DLD1 (cell line): ENCODE measurements around the gene NFX1.
"Not testable (repeated sequence)": the region's sequence is repeated elsewhere in the genome, so short reads cannot be mapped to it uniquely, and the experiment has no call there.

ENCODE experiments used
- in situ Hi-C: cut with HindIII; loops from 2 replicates; pipeline ENCODE4 v1.10.0; 2017; ENCODE audit warnings: low sequenced_read_pairs

The NFX1 gene

DNA sequence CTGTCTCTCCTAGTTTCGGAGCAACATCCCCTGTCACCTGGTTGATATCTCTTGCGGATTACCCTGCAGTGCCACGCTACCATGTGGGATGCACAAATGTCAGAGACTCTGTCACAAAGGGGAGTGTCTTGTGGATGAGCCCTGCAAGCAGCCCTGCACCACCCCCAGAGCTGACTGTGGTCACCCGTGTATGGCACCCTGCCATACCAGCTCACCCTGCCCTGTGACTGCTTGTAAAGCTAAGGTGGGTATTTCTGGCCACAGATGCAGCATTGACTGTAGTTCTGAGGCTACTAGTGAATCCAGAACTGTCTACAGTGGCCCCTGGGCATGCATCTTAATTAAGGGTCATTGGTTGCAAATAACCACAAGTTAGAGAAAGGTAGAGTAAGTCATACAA is 61.2 kb downstream of the NFX1 start:
- in situ Hi-C loops: no loop called here

- in situ Hi-C loops: no loop called here
Measured at GRCh38 chr9:33354651-33355211, 64.4 kb downstream of the NFX1 start.

DNA sequence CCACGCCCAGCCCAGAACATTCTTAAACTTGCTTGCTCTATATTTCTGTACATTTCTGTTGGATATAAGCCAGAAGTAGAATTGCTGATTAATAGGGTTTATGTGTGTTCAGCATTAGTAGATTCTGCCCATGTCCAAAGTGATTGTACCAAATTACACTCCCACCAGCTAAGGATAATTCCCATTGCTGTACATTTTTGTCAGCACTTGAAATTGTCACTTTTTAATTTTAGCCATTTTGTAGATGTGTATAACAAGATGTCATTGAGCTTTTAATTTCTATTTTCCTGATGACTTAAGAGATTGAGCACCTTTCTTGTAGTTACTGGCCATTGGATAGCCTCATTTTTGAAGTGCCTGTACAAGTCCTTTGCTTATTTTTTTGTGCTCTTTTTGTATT is 65.6 kb downstream of the NFX1 start:
- in situ Hi-C loops: no loop called here

DNA sequence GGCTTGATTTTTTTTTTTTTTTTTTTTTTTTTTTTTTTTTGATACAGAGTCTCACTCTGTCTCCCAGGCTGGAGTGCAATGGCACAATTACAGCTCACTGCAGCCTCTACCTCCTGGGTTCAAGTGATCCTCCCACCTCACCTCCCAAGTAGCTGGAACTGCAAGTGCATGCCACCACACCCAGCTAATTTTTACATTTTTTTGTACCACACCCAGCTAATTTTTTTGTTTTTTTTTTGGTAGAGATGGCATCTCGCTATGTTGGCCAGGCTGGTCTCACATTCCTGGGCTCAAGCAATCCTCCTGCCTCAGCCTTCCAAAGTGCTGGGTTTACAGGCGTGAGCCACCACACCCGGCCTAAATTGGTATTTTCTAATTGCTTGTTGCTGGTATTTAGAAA is 68.3 kb downstream of the NFX1 start:
- in situ Hi-C loops: not testable (repeated sequence)

DNA sequence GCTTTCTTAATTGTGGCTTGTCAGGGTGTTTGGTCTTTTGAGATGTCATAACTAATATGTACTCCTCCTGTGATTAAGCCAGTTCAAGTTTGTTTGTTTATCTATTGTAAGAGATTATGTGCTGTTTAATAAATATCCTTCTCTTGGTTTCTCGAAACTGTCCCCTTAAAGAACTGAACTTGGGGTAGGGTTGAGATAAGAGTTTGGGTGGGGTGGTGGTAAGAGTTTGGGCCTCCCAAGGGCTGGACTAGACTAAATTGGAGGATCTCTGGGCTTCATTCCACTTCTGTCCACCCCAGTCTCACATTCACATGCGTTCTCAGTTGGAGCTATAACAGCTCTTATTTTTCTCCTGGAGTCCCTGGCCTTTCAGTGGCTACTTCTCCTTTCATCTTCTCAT is 73.8 kb downstream of the NFX1 start:
- in situ Hi-C loops: no loop called here

GRCh38 chr9:33364814-33365213 is 74.5 kb downstream of the NFX1 start:
- in situ Hi-C loops: not testable (repeated sequence)

DNA sequence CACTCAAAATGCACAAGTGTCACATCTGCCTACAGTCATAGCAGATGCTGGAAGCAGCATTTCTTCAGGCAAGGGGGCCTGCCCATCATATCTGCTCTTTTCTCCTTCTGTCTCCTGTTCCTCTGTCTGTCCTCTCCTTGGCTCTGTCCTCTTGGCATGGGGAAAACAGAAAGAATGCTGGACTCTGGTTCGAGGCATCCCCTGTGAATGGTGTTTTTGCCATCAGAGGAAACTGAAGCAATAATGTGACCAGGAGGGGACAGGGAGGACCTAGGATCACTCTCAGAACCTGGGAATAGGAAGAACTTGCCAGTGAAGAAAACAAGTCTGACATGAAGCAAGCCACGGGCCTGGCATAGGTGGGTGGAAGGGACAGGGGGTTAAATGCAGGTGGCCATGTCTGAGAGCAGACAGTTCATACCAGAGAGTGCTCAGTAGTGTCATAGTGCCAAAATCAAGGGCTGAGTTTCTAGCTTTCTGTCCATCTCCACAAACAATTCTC is 76.7 kb downstream of the NFX1 start:
- in situ Hi-C loops: no loop called here

DNA sequence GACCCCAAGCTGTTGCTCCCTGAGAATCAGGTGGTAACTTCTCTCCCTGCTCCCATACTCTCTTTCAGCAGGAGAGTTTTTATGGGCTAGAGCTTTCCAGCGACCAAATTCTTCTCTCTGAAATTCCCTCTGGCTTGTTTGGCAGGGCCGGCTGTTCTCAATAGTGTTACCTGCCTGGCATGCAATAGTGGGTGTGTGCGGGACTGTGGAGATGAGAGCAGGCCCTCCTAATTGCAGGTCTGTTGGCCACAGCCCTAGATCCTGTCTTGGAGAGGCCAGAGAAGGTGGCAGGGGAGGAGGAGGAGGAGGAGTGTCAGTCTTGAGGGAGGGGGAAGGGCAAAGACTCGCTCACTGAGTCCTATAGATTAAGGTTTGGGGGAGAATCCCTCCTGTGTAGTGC is 82.6 kb downstream of the NFX1 start:
- in situ Hi-C loops: no loop called here

DNA sequence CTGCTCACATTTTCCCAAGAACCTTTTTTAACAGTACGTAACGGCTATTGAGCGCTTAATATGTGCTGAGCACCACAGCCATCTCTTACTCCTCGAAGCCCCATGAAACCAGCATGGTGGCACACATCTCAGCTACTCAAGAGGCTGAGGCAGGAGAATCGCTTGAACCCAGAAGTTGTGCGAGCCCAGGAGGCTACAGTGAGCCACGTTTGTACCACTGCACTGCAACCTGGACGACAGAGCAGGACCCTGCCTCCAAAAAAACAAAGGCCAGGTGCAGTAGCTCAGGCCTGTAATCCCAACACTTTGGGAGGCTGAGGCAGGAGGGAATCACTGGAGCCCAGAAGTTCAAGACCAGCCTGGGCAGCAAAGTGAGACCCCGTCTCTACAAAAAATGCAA is 83.9 kb downstream of the NFX1 start:
- in situ Hi-C loops: no loop called here

DNA sequence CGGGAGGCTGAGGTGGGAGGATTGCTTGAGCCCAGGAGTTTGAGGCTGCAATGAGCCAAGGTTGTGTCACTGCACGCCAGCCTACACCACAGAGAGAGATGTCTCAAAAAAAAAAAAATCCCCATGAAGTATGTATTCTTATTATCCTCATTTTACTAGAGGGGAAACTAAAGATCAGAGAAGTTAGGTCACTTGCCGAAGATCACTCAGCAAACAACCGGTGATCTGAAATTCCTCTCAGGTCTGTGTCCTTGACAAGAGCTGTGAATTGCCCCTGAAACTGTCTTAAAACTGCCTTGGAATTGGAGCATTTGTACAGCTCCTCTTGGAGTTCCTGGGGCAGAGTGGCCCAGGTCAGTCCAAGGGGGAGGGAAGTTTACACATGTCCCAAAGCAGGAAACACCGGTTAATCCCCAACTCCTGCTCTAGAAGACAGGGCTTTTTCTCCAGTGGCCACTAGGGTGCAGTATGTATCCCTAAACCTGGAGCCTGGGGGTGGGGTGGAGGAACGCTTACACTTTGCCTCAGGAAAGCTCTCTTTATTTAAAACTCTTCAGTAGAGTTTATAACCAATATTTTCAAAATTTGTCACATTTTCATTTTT is 84.4 kb downstream of the NFX1 start:
- in situ Hi-C loops: no loop called here

GRCh38 chr9:33375238-33375840 is 85.0 kb downstream of the NFX1 start:
- in situ Hi-C loops: no loop called here

DNA sequence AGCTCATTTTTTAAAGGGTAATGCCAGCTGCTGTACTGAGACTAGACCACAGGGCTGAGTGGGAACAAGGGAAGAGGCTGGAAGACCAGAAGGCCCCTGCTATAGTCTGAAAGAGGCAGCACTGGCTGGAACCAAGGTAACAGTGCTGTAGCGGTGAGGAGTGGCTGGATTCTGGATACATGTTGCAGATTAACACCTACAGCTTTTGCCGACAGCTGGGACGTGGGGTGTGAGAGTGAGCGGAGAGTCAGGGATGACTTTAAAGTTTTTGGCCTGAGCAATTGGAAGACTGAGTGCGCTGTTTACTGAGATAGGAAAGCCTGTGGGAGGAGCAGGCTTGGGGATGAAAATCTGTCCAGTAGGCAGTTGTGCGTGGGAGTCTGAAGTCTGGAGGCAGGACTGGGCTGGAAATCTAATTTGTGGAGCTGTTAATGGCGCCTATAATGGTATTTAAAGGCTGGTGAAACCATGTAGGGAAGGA is 85.6 kb downstream of the NFX1 start:
- in situ Hi-C loops: no loop called here

DNA sequence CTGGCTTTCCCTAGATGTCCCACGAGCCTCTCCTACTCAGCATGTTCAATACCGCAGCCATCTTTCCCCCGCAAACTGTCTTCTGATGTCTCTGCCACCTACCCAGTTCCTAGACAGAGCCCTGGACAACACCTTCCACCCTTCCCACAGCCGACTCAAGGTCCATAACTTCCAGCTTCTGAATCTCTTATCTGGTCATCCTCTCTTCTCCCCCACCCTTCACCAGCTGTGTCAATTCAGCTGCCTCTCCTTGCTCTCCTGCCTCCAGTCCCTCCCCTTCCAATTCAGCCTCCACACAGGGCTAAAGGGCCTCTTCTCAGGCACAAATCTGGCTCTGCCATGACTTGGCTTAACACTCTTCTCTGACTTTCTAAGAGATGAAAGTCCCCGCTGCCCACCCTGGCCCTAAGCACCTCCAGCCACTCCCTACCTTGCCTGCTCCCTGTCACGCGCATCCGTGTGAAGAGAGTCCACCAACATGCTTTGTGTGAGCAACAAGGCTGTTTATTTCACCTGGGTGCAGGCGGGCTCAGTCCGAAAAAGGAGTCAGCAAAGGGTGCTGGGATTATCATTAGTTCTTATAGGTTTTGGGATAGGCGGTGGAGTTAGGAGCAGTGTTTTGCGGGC is 86.9 kb downstream of the NFX1 start:
- in situ Hi-C loops: no loop called here

DNA sequence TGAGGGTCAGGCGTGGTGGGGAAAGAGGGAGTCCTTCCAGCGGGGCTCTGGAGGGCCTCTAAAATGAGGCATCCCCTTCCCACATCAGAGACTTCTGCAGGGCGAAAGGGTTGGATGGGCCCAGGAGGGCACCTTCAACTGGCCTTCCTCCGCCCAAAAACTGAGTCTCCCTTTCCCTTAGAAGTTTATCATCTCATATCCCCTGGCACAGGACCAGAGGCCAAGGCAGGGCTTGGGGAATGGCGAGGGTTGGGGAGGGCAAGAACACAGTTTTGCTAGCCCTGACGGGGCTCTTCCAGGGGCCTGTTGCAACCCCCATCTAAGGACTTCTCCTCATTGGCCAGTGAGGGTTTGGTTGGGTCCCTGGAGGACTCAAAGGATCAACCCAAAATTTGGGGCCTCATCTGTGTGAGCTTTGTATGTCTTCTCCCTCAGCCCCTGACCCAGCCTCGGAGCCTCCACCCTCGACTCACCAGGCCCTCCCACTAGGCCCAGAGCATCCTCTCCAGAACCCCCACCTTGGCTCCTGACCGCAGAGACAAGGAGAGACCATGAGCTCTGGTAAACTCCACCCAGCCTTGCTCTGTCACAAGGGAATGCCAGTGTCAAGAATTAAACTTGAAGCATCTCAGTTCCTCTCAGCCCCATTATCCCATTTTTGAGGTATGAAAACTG is 87.9 kb downstream of the NFX1 start:
- in situ Hi-C loops: no loop called here

DNA sequence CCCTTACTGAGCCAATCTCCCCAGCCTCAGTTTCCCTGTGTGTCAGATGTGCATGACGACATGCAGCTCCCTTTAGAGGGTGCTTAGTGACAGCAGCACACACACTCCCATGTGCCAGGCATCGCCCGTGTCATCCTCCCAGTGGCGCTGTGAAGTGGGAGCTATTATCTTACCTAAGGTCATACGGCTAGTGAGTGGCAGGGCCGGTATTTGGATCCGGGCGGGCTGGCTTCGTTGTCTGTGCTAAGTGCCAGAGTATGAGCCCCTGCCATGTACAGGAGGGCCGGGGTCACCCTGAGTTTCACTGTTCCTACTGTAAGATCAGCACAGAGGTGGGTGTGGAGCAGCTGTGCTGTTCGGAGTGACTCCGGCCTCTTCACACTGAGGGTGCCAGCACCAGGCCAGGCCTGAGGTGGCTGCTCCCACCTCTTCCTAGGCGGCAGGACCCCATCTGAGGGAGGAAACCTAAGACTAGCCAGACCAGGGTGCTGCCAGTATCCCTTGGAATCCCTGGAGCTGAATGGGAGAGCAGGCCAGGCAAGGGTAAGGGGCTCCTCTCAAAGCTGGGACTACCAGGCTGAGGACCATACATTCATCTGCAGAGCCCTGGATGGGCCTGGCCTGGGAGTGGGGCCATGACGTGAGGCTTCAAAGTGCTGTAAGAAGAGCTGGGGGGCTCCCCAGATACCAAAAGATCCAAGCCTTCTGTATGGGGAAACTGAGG is 89.5 kb downstream of the NFX1 start:
- in situ Hi-C loops: no loop called here

GRCh38 chr9:33380390-33381094 is 90.2 kb downstream of the NFX1 start:
- in situ Hi-C loops: no loop called here

DNA sequence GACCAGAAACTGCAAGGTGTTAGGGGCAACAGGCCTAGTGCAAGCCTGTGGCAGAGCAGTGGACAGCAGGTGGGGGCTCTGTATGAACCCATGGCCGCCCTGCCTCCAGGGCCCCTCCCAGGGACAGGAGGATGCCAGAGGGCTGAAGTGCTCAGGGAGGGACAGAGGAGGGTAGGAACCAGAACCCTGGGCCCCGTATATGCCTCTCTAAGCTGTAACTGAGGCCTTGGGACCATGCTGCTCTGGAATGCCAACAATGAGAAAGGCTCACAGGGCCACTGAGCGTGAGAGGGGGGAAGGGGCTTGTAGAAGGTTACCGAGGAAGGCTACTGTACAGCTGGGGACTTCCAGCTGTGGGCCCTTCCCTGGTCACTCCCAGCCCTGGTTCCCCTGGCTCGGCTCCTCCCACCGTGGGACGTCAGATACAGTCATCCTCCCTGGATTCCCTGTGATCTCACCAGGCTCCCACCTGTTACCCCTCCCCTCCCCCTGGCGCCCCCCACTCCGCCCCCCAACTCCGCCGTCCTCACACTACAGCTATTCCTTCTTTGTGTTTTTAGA is 91.0 kb downstream of the NFX1 start:
- in situ Hi-C loops: no loop called here

DNA sequence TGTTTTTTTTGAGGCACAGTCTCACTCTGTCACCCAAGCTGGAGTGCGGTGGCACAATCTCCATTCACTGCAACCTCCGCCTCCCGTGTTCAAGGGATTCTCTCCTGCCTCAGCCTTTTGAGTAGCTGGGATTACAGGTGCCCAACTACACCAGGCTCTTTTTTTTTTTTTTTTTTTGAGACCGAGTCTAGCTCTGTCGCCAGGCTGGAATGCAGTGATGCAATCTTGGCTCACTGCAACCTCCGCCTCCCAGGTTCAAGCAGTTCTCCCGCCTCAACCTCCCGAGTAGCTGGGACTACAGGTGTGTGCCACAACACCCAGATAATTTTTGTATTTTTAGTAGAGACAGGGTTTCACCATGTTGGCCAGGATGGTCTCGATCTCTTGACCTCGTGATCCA is 92.1 kb downstream of the NFX1 start:
- in situ Hi-C loops: not testable (repeated sequence)

DNA sequence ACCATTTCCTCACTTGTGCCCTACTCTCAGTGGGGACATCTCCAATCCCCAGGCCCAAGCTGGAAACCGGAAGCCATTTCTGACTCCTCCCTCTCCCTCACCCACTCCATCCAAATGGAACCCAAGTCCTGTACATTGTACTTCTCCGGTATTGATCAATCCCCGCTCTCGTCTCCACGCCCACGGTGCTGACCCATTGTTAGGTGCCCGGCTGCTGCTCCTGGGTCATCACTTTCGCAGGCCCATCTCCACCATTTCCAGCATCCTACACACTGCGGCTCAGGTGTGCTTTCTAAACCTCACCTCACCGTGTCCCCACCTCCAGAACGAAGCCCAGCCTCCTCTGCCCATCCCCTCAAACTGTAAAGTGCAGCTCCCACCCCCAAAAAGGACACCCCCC is 93.1 kb downstream of the NFX1 start:
- in situ Hi-C loops: not testable (repeated sequence)

DNA sequence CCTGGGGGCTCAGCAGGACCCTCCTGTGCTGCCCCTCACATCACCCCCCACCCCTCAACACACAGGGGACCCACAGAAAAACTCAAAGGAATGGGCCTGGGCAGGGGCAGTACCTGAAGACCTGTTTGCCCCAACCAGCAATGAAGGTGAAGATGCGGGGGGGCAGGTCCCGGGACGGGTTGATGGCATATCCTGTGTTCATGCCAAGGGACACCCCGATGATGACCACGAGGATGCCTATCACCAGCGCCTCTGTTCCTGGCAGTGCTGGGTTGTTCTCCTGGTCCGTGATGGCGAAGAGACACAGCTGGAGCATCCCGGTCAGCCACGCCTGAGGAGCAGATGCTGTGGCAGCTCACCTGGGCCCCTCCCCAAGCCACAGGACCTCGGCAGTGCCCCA is 95.2 kb downstream of the NFX1 start:
- in situ Hi-C loops: not testable (repeated sequence)
